Mononuclear cell (primary cell): ENCODE measurements around the gene HERPUD1. TPM values are rescaled to one million over a fixed set of nuclear protein-coding genes. Genes with fewer than 3 reads are reported as not detected.

Experiments
- total RNA-seq: library from RNA; depleted of rRNA; stranded (reverse); fragments of >200 nt; gene quantifications from one replicate; pipeline ENCODE4 v1.2.3, GENCODE V29; 2012

HERPUD1 gene
- total RNA-seq, 1 donor: 211 TPM

Other genes with a start within 250 kb of the HERPUD1 start
- gene MT1X, start 249.7 kb upstream of the HERPUD1 start, total RNA-seq: 28.8 TPM
- gene NUP93, start 202.0 kb upstream of the HERPUD1 start, total RNA-seq: 51.1 TPM
- gene SLC12A3, start 66.9 kb upstream of the HERPUD1 start, total RNA-seq: 0.10 TPM
- gene CETP, start 29.8 kb downstream of the HERPUD1 start, total RNA-seq: 0.52 TPM
- 246 TPM for gene NLRC5, start 57.4 kb downstream of the HERPUD1 start, total RNA-seq
- 13.3 TPM for gene CPNE2, start 160.4 kb downstream of the HERPUD1 start, total RNA-seq